Central memory CD8-positive, alpha-beta T cell (primary cell): ENCODE data around the gene AHCY.
A peak's percentile ranks its signal among the peaks of the same experiment; 100 is the strongest.
"Not testable (repeated sequence)": the region's sequence is repeated elsewhere in the genome, so short reads cannot be mapped to it uniquely, and the experiment has no call there.

Experiments
- ATAC-seq: fragments of 150-1000 bp; cut with Tn5 transposase; replicated peaks from 2 replicates; pipeline ENCODE4 v1.10.0; 2022; ENCODE audit warnings: mild to moderate bottlenecking, moderate FRiP score, moderate number of reproducible peaks; ENCODE audit not compliant: poor library complexity, severe bottlenecking; ENCODE audit errors: extremely low read depth
- DNase-seq, 2 donors: peaks; one replicate each; pipeline ENCODE4 v3.0.0; 2021; ENCODE audit warnings: low spot score in 2 of 2
- H3K27ac Mint-ChIP-seq: one replicate; pipeline ENCODE4 v1.8.0; 2022; ENCODE audit warnings: low read depth, mild to moderate bottlenecking, moderate library complexity, mixed read lengths
- H3K27me3 Mint-ChIP-seq: one replicate; pipeline ENCODE4 v1.8.0; 2022; ENCODE audit warnings: mixed read lengths
- H3K36me3 Mint-ChIP-seq: one replicate; pipeline ENCODE4 v1.8.0; 2022; ENCODE audit warnings: mild to moderate bottlenecking, moderate library complexity, mixed read lengths; ENCODE audit not compliant: insufficient read depth
- H3K4me1 Mint-ChIP-seq: one replicate; pipeline ENCODE4 v1.8.0; 2022; ENCODE audit warnings: mixed read lengths
- H3K4me3 Mint-ChIP-seq: one replicate; pipeline ENCODE4 v1.8.0; 2022; ENCODE audit warnings: mild to moderate bottlenecking, moderate library complexity, mixed read lengths
- H3K9me3 Mint-ChIP-seq: one replicate; pipeline ENCODE4 v1.8.0; 2022; ENCODE audit warnings: mixed read lengths

The AHCY gene

DNA sequence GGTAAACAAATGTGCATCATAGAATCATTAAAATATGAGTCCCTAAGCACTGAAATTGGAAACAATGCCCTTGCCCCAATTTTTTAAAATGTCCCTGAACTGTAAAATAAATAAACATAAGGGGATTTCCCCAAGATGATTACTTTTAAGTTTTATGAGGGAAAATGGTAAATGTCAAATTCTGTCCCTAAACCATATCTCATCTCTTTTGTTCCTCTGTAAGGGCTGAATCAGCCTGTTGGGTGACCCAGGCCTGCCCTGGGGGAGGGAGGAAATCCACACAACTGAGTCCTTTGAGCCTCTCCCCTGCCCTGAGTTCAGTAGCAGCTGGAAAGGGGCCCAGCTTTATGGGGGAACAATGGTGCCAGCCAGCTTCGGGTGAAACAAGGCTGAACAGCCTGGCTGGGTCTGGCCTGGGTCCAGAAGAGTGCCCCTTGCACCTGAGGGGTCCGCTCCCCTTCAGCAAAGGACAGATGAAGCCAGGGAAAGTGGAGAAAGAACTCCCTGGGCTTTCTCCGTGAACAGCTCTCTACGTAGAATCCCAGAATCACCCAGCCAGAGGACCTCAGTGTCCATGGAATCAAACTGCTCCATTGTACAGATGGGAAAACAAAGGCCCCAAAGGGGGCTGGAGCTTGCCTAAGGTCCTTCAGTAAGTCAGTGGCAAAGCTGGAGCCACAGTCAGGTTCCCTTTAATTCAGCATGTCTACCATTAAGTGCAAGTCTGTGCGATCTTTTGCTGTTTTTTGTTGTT lies 31.7 kb upstream of the AHCY start:
- no peaks in the 10 kb centered on the region for H3K27me3 Mint-ChIP-seq
- H3K36me3 Mint-ChIP-seq: peaks cover 8% of the 10 kb centered on the region
- H3K27ac Mint-ChIP-seq: peak overlapping the region; percentile 57
- no peaks in the 10 kb centered on the region for H3K9me3 Mint-ChIP-seq
- H3K4me3 Mint-ChIP-seq: no peak overlapping the region
- no peak for ATAC-seq
- H3K4me1 Mint-ChIP-seq: peaks cover 31% of the 10 kb centered on the region
- no peak for DNase-seq

GRCh38 chr20:34333786-34334185 lies 30.6 kb upstream of the AHCY start:
- H3K36me3 Mint-ChIP-seq: peaks cover 5% of the 10 kb centered on the region
- no peaks in the 10 kb centered on the region for H3K27me3 Mint-ChIP-seq
- H3K27ac Mint-ChIP-seq: peak overlapping the region; percentile 57
- no peaks in the 10 kb centered on the region for H3K9me3 Mint-ChIP-seq
- no peak overlapping the region for H3K4me3 Mint-ChIP-seq
- peaks cover 26% of the 10 kb centered on the region for H3K4me1 Mint-ChIP-seq
- ATAC-seq (no peak), DNase-seq (no peak)

DNA sequence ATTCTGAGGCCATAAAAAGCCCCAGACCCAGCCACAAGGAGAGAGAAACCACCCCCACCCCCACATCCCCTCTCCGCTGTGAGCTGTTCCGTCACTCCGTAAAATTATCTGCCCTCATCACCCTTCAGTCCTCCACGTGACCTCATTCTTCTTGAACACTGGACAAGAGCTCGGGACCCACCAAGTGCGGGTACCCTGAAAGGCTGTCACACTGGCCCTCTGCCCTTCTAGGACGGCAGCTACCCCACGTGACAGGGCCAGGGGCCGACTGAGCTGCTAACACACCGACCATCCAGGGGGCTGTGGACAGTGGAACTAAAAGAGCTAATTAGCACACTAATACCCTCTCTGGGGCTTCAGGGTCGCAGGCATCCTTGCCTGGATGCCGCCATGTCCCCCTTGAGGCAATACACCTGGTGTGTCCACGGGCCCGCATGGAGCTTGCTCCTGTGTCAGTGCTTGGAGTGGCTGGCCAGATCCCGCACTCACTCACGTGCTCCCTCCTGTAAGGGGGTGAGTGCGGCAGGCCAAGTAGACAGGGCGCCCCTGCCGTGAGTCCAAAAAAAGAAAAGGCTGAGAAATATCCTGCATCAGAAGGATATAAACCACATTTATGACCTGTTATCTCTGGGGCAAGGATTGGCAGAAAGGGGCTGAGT lies 29.2 kb upstream of the AHCY start:
- Mint-ChIP-seq H3K27me3 (no peaks in the 10 kb centered on the region), H3K4me3 (no peak overlapping the region), H3K4me1 (peaks cover 12% of the 10 kb centered on the region), H3K36me3 (no peaks in the 10 kb centered on the region), H3K27ac (peak overlapping the region; percentile 44), H3K9me3 (no peaks in the 10 kb centered on the region)
- ATAC-seq: no peak
- DNase-seq: no peak

DNA sequence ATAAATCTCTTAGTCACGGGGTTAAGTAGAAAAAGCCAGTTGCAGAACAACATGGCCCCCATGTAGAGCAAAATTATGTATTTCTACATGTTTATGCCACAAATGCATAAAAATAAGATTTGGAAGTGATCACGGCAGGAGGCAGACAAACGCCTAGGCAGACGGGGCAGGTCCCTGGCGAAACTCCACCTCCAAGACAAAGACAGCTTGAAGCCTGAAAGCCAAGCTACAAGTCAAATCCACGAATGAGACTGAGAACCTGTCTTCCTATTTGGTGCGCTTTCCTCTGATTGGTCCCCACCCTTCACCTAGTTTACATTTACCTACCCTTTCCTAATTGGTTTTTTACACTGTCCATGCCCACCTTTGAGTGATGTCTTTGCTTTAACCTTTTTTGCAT lies 28.7 kb upstream of the AHCY start:
- Mint-ChIP-seq H3K27me3 (no peaks in the 10 kb centered on the region), H3K27ac (peak overlapping the region; percentile 44)

DNA sequence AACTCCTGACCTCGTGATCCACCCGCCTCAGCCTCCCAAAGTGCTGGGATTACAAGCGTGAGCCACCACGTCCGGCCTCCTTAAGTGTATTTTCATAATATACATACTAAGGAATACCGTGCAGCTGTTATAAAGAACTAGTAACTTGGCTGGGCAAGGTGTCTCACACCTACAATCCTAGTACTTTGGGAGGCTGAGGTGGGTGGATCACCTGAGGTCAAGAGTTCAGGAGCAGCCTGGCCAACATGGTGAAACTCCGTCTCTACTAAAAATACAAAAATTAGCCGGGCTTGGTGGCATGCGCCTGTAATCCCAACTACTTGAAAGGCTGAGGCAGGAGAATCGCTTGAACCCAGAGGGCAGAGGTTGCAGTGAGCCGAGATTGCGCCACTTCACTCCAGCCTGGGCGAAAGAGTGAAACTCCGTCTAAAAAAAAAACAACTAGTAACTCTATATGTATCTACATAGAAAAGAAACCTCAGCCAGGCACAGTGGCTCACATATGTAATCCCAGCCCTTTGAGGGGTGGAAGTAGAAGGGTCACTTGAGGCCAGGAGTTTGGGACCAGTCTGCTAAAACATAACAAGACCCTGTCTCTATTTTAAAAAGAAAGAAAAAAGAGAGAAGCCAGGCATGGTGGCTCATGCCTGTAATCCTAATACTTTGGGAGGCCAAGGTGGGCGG lies 27.8 kb upstream of the AHCY start:
- ATAC-seq, H3K9me3 Mint-ChIP-seq, H3K27ac Mint-ChIP-seq, H3K4me3 Mint-ChIP-seq, H3K36me3 Mint-ChIP-seq, DNase-seq, H3K27me3 Mint-ChIP-seq: not testable (repeated sequence)
- H3K4me1 Mint-ChIP-seq: peaks cover 11% of the 10 kb centered on the region

More for the DNA sequence above, 28.7 kb upstream of the AHCY start:
- H3K9me3 Mint-ChIP-seq: no peaks in the 10 kb centered on the region
- no peaks in the 10 kb centered on the region for H3K36me3 Mint-ChIP-seq
- H3K4me1 Mint-ChIP-seq: peaks cover 11% of the 10 kb centered on the region
- DNase-seq (no peak), ATAC-seq (no peak)
- H3K4me3 Mint-ChIP-seq: no peak overlapping the region

DNA sequence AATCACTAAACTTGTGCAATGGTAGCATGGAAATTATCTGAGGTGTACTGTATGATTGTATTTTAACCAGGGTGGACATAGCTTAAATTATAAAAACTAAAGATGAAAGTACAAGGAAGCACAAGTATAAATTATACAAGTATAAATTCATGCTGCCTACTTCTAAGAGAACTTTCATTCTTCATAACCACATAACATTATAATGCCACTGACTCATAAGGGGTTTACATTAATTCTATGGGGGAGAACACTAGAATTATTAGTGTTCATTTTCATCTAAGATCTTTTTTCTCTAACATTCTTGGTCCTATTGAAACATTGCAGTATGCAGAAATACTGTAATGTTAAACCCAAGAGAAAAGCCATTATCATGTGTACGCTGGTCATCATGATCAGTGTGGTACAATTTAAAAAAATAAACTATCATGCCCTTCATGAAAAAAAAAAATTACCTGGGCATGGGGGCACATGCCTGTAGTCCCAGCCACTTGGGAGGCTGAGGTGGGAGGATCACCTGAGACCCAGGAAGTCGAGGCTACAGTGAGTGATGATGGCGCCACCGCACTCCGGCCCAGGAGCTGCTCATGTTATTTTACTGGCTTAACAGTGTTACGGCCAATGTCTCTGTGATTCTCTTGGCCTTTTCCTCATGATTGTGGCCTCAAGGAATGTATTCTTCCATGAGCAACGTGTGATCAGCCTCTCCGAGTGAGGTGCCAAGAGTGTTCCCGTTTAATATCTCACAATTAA lies 25.9 kb upstream of the AHCY start:
- no peaks in the 10 kb centered on the region for H3K36me3 Mint-ChIP-seq
- DNase-seq: no peak
- no peaks in the 10 kb centered on the region for H3K9me3 Mint-ChIP-seq
- H3K4me3 Mint-ChIP-seq: no peak overlapping the region
- H3K27ac Mint-ChIP-seq: no peak overlapping the region
- H3K4me1 Mint-ChIP-seq: peaks cover 15% of the 10 kb centered on the region
- no peaks in the 10 kb centered on the region for H3K27me3 Mint-ChIP-seq
- ATAC-seq: no peak

GRCh38 chr20:34328207-34328606 lies 25.1 kb upstream of the AHCY start:
- not testable (repeated sequence) for H3K27me3 Mint-ChIP-seq, ATAC-seq, H3K9me3 Mint-ChIP-seq, DNase-seq, H3K27ac Mint-ChIP-seq, H3K36me3 Mint-ChIP-seq, H3K4me3 Mint-ChIP-seq
- peaks cover 15% of the 10 kb centered on the region for H3K4me1 Mint-ChIP-seq

DNA sequence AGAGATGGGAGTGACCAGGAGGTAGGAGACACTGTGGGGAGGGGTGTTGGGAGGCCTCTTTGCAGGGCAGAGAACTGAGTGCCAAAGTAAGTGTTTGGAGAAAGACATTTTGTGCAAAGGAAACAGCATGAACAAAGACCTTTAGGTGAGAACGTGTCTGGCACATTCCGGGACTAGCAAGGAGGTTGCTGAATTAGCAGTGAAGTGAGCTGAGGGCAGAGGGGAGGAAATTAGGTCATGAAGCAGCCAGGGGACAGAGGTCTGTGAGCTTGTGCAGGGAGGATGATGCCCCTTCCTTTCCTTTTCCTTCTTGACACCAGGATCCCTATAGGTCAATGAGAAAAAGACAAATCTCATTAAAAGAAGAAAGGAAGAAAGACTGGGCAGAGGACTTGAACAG lies 21.4 kb upstream of the AHCY start:
- Mint-ChIP-seq H3K27me3 (no peaks in the 10 kb centered on the region), H3K27ac (peak overlapping the region; percentile 86), H3K4me3 (peak overlapping the region; percentile 21), H3K4me1 (peaks cover 20% of the 10 kb centered on the region), H3K9me3 (no peaks in the 10 kb centered on the region), H3K36me3 (no peaks in the 10 kb centered on the region)
- ATAC-seq: peak; percentile 96
- peak in 1 of 2 donors; percentile 39 for DNase-seq

DNA sequence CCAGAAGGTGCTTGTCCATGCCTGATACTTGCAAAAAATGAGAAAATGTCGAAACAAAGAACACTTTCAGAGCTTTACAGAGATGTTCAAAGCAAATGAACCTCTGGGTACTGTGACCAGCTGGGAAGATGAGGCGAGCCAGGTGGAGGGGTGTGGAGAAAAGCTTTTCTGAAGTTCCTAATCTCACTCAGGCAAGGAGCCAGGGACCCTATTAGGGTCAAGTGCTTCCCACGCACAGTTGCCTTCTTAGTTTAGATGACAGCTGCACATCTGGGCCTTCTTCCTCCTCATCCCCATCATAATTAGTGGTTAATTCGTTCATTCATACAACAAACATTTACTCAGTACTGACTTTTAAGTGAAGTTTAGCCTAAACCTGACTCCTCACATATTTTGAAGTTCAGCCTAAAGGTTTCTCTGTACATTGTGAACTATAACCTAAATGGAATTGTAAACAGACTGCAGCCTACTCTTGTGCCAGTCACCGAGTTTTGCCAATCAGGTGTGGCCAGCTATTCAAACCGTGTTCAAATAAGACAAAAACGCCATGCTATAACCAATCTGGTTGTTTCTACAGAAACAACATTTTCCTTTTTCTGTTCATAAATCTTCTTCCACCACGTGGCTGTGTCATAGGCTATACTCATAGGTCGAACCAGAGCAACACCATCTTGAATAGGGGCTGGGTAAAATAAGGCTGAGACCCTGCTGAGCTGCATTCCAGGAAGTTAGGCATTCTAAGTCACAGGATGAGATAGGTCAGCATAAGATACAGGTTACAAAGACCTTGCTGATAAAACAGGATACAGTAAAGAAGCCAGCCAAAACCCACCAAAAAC lies 19.3 kb upstream of the AHCY start:
- DNase-seq: no peak
- Mint-ChIP-seq H3K27me3 (no peaks in the 10 kb centered on the region), H3K4me1 (peaks cover 20% of the 10 kb centered on the region), H3K9me3 (no peaks in the 10 kb centered on the region), H3K27ac (no peak overlapping the region), H3K36me3 (no peaks in the 10 kb centered on the region), H3K4me3 (no peak overlapping the region)
- ATAC-seq: no peak

GRCh38 chr20:34320861-34321260 lies 17.7 kb upstream of the AHCY start:
- no peak overlapping the region for H3K4me3 Mint-ChIP-seq
- peaks cover 17% of the 10 kb centered on the region for H3K4me1 Mint-ChIP-seq
- no peak for ATAC-seq
- H3K36me3 Mint-ChIP-seq: no peaks in the 10 kb centered on the region
- no peak for DNase-seq
- H3K9me3 Mint-ChIP-seq: no peaks in the 10 kb centered on the region
- H3K27me3 Mint-ChIP-seq: no peaks in the 10 kb centered on the region
- H3K27ac Mint-ChIP-seq: no peak overlapping the region

DNA sequence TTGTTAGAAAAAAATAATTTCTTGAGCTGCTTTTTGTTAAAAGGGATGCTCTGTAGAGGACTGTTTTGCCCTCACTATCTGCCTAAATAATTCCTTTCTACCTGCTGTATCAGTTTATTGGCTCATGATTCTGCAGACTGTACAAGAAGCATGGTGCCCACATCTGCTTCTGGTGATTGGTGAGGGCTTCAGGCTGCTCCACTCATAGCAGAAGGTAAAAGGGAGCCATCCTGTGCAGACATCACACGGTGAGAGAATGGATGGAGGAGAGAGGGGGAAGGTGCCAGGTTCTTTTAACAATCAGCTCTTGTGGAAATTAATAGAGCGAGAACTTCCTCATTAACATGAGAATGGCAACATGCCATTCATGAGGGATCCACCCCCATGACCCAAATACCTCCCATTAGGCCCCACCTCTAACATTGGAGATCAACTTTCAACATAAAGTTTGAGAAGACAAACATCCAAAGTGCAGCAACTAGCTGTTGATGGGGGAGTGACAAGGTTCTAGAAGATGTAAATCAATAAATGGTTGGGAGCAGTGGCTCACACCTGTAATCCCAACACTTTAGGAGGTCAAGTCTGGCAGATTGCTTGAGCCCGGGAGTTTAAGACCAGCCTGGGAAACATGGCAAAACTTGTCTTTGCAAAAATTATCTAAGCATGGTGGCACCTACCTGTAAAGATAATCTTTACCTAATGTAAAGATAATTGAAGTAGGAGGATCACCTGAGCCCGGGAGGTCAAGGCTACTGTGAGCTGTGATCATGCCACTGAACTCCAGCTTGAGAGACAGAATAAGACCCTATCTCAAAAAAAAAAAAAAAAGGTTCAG lies 15.7 kb upstream of the AHCY start:
- H3K9me3 Mint-ChIP-seq: no peaks in the 10 kb centered on the region
- H3K4me3 Mint-ChIP-seq: no peak overlapping the region
- DNase-seq: no peak
- peaks cover 5% of the 10 kb centered on the region for H3K4me1 Mint-ChIP-seq
- H3K27me3 Mint-ChIP-seq: no peaks in the 10 kb centered on the region
- H3K27ac Mint-ChIP-seq: no peak overlapping the region
- no peak for ATAC-seq
- no peaks in the 10 kb centered on the region for H3K36me3 Mint-ChIP-seq
